CD4-positive, alpha-beta T cell treated with Interleukin-12 subunit alpha and Interleukin-12 subunit beta, for 1 hour (primary cell): ENCODE measurements around the gene MGAT5.

Experiments
- DNase-seq: peaks from one replicate; pipeline ENCODE4 v3.0.0-alpha.2; 2020

Gene MGAT5

GRCh38 chr2:134231965-134232340 is 21.9 kb upstream of the MGAT5 start:
- no peak for DNase-seq

- peak; percentile 49 for DNase-seq
Measured at GRCh38 chr2:134232461-134232860, 21.4 kb upstream of the MGAT5 start.

GRCh38 chr2:134232868-134233727 is 20.8 kb upstream of the MGAT5 start:
- DNase-seq: peak; percentile 62

- no peak for DNase-seq
Measured at GRCh38 chr2:134233728-134234136, 20.1 kb upstream of the MGAT5 start.

- DNase-seq: no peak
Measured at GRCh38 chr2:134234535-134234934, 19.3 kb upstream of the MGAT5 start.

- no peak for DNase-seq
Measured at GRCh38 chr2:134235510-134236144, 18.2 kb upstream of the MGAT5 start.

- DNase-seq: no peak
Measured at GRCh38 chr2:134238371-134238770, 15.5 kb upstream of the MGAT5 start.

- no peak for DNase-seq
Measured at GRCh38 chr2:134240061-134240460, 13.8 kb upstream of the MGAT5 start.

- DNase-seq: no peak
Measured at GRCh38 chr2:134241911-134242310, 12.0 kb upstream of the MGAT5 start.

- no peak for DNase-seq
Measured at GRCh38 chr2:134243244-134243643, 10.6 kb upstream of the MGAT5 start.

- DNase-seq: no peak
Measured at GRCh38 chr2:134244086-134244485, 9.8 kb upstream of the MGAT5 start.

GRCh38 chr2:134244587-134244986 is 9.3 kb upstream of the MGAT5 start:
- DNase-seq: peak; percentile 24

- peak; percentile 77 for DNase-seq
Measured at GRCh38 chr2:134245340-134245984, 8.4 kb upstream of the MGAT5 start.

GRCh38 chr2:134246154-134246874 is 7.6 kb upstream of the MGAT5 start:
- DNase-seq: no peak

- no peak for DNase-seq
Measured at GRCh38 chr2:134247679-134248078, 6.2 kb upstream of the MGAT5 start.

- no peak for DNase-seq
Measured at GRCh38 chr2:134248913-134249312, 5.0 kb upstream of the MGAT5 start.

GRCh38 chr2:134249755-134250154 is 4.1 kb upstream of the MGAT5 start:
- DNase-seq: no peak

GRCh38 chr2:134250840-134251461 is 2.9 kb upstream of the MGAT5 start:
- no peak for DNase-seq

- no peak for DNase-seq
Measured at GRCh38 chr2:134252092-134252750, 1.7 kb upstream of the MGAT5 start.

- no peak for DNase-seq
Measured at GRCh38 chr2:134253117-134253704, 661 bp upstream of the MGAT5 start.

GRCh38 chr2:134254824-134255223 is 952 bp downstream of the MGAT5 start:
- DNase-seq: no peak

GRCh38 chr2:134256956-134257355 is 3.1 kb downstream of the MGAT5 start:
- DNase-seq: peak; percentile 15
